OCI-LY1 (cell line): ENCODE measurements around the gene MRPS31.

Experiments used
- H2AFZ ChIP-seq: fragments of 200-600 bp; sonication (generic), shearing (Covaris generic); 2 replicates; pipeline ENCODE4 v1.6.0; 2014; ENCODE audit warnings: antibody characterized with exemption, mild to moderate bottlenecking, low read length
- H3F3A ChIP-seq: fragments of 200-600 bp; sonication (generic), shearing (Covaris generic); 2 replicates; pipeline ENCODE4 v1.6.0; 2014; ENCODE audit warnings: mild to moderate bottlenecking, antibody characterized with exemption, low read length, moderate library complexity; ENCODE audit not compliant: insufficient read depth
- H3K27ac ChIP-seq: fragments of 200-600 bp; sonication (generic); 2 replicates; pipeline ENCODE4 v1.5.1; 2014; ENCODE audit warnings: low read length, mixed run types, mild to moderate bottlenecking, low read depth; ENCODE audit not compliant: poor library complexity, severe bottlenecking
- H3K27me3 ChIP-seq: fragments of 200-600 bp; sonication (generic); 2 replicates; pipeline ENCODE4 v1.6.0; 2014; ENCODE audit warnings: antibody characterized with exemption, mild to moderate bottlenecking, low read length, moderate library complexity; ENCODE audit not compliant: insufficient read depth
- H3K36me3 ChIP-seq: fragments of 200-600 bp; sonication (generic); 2 replicates; pipeline ENCODE4 v1.6.1; 2014; ENCODE audit warnings: mild to moderate bottlenecking, antibody characterized with exemption, low read length, moderate library complexity, mixed read lengths; ENCODE audit not compliant: insufficient read depth
- H3K4me1 ChIP-seq: fragments of 200-600 bp; sonication (generic); 2 replicates; pipeline ENCODE4 v1.5.1; 2014; ENCODE audit warnings: mild to moderate bottlenecking, low read length, moderate library complexity; ENCODE audit not compliant: insufficient read depth, severe bottlenecking
- H3K4me2 ChIP-seq: fragments of 200-600 bp; sonication (generic), shearing (Covaris generic); 2 replicates; pipeline ENCODE4 v1.6.1; 2014; ENCODE audit warnings: low read length
- H3K4me3 ChIP-seq: fragments of 200-600 bp; sonication (generic); 2 replicates; pipeline ENCODE4 v1.5.1; 2014; ENCODE audit warnings: low read length, low read depth, mild to moderate bottlenecking, mixed read lengths; ENCODE audit not compliant: poor library complexity, severe bottlenecking
- H3K79me2 ChIP-seq: fragments of 200-600 bp; shearing (Covaris generic); 2 replicates; pipeline ENCODE4 v1.6.1; 2016; ENCODE audit warnings: mixed run types, low read length, mixed read lengths; ENCODE audit not compliant: insufficient read depth
- H3K9ac ChIP-seq: fragments of 200-600 bp; sonication (generic), shearing (Covaris generic); 2 replicates; pipeline ENCODE4 v1.6.1; 2014; ENCODE audit warnings: mild to moderate bottlenecking, low read length, mixed read lengths
- H3K9me2 ChIP-seq: fragments of 200-600 bp; sonication (generic), shearing (Covaris generic); 2 replicates; pipeline ENCODE4 v1.6.1; 2014; ENCODE audit warnings: low read depth, mild to moderate bottlenecking, low read length, mixed read lengths
- H3K9me3 ChIP-seq: fragments of 200-600 bp; shearing (Covaris generic); 2 replicates; pipeline ENCODE4 v1.6.1; 2014; ENCODE audit warnings: low read length, mixed read lengths
- H4K20me1 ChIP-seq: fragments of 200-600 bp; sonication (generic), shearing (Covaris generic); 2 replicates; pipeline ENCODE4 v1.6.0; 2016; ENCODE audit warnings: mild to moderate bottlenecking, low read length; ENCODE audit not compliant: insufficient read depth
- CTCF ChIP-seq: fragments of 200-600 bp; sonication (generic), shearing (Covaris generic); IDR thresholded peaks from 2 replicates; pipeline ENCODE4 v1.5.1; 2017; ENCODE audit warnings: mild to moderate bottlenecking, antibody characterized with exemption, low read length, moderate library complexity, mixed read lengths
- EZH2 ChIP-seq: fragments of 200-600 bp; sonication (generic), shearing (Covaris generic); IDR thresholded peaks from 2 replicates; pipeline ENCODE4 v1.8.0; 2017; ENCODE audit warnings: borderline replicate concordance, mixed run types, mild to moderate bottlenecking, antibody characterized with exemption, low read length, moderate library complexity, mixed read lengths

Gene MRPS31

GRCh38 chr13:40765602-40766001 is 5.4 kb downstream of the MRPS31 start:
- Histone ChIP-seq H3K36me3 (peaks cover 40% of the 10 kb centered on the region; the same call in 1 of the 2 replicates), H3K27me3 (no peaks in the 10 kb centered on the region), H3K79me2 (peaks cover 13% of the 10 kb centered on the region), H3K4me2 (no peak overlapping the region), H3K27ac (no peak overlapping the region), H3K9me2 (no peaks in the 10 kb centered on the region), H3F3A (peaks cover 2% of the 10 kb centered on the region; the same call in 1 of the 2 replicates), H2AFZ (no peak overlapping the region), H3K4me3 (no peak overlapping the region), H3K9me3 (no peaks in the 10 kb centered on the region), H4K20me1 (no peaks in the 10 kb centered on the region), H3K9ac (no peak overlapping the region), H3K4me1 (peaks cover 19% of the 10 kb centered on the region)
- TF ChIP-seq CTCF (no peak), EZH2 (no peak)

- Histone ChIP-seq H3K9me3 (no peaks in the 10 kb centered on the region), H3K4me2 (no peak overlapping the region; the same call in 1 of the 2 replicates), H3K36me3 (peaks cover 47% of the 10 kb centered on the region), H3K4me1 (peaks cover 12% of the 10 kb centered on the region), H3K27ac (no peak overlapping the region), H4K20me1 (no peaks in the 10 kb centered on the region), H2AFZ (no peak overlapping the region), H3K9me2 (no peaks in the 10 kb centered on the region), H3K79me2 (peaks cover 5% of the 10 kb centered on the region), H3F3A (peaks cover 2% of the 10 kb centered on the region; the same call in 1 of the 2 replicates), H3K9ac (no peak overlapping the region), H3K27me3 (no peaks in the 10 kb centered on the region), H3K4me3 (no peak overlapping the region)
- no peak for TF ChIP-seq CTCF
- no peak for TF ChIP-seq EZH2
Measured at GRCh38 chr13:40764587-40765403, 6.2 kb downstream of the MRPS31 start.

GRCh38 chr13:40762849-40763248 is 8.1 kb downstream of the MRPS31 start:
- no peak overlapping the region for H3K9ac ChIP-seq
- H3K27me3 ChIP-seq, result no peaks in the 10 kb centered on the region
- H3F3A ChIP-seq, result peaks cover 2% of the 10 kb centered on the region; the same call in 1 of the 2 replicates
- no peaks in the 10 kb centered on the region for H4K20me1 ChIP-seq
- peaks cover 21% of the 10 kb centered on the region for H3K4me1 ChIP-seq
- H3K4me2 ChIP-seq, result no peak overlapping the region
- TF ChIP-seq CTCF (no peak), EZH2 (no peak)
- peak overlapping the region; percentile 33 for H3K27ac ChIP-seq
- H3K9me3 ChIP-seq, result no peaks in the 10 kb centered on the region
- H3K9me2 ChIP-seq, result no peaks in the 10 kb centered on the region
- no peak overlapping the region for H2AFZ ChIP-seq
- no peak overlapping the region for H3K4me3 ChIP-seq
- no peaks in the 10 kb centered on the region for H3K79me2 ChIP-seq
- H3K36me3 ChIP-seq, result peaks cover 59% of the 10 kb centered on the region
